Cerebellar cortex (tissue), 1 donor: ENCODE data around the gene EYA4.
"Not testable (repeated sequence)": the region's sequence is repeated elsewhere in the genome, so short reads cannot be mapped to it uniquely, and the experiment has no call there.

Experiments used
- DNase-seq: peaks from one replicate; pipeline ENCODE4 v3.0.0-alpha.2; 2015; ENCODE audit warnings: low spot score

Gene EYA4

GRCh38 chr6:133350928-133351327 lies 109.8 kb downstream of the EYA4 start:
- no peak for DNase-seq

GRCh38 chr6:133352046-133352445 lies 110.9 kb downstream of the EYA4 start:
- no peak for DNase-seq

GRCh38 chr6:133353061-133353460 lies 111.9 kb downstream of the EYA4 start:
- no peak for DNase-seq

GRCh38 chr6:133355922-133356321 lies 114.8 kb downstream of the EYA4 start:
- no peak for DNase-seq

- DNase-seq: no peak
These were observed 117.5 kb downstream of the EYA4 start for GRCh38 chr6:133358574-133359150.

GRCh38 chr6:133359256-133359655 lies 118.1 kb downstream of the EYA4 start:
- DNase-seq: no peak

GRCh38 chr6:133359760-133360159 lies 118.6 kb downstream of the EYA4 start:
- no peak for DNase-seq

- no peak for DNase-seq
These were observed 119.0 kb downstream of the EYA4 start for GRCh38 chr6:133360194-133360593.

- DNase-seq: no peak
These were observed 121.7 kb downstream of the EYA4 start for GRCh38 chr6:133362813-133363212.

GRCh38 chr6:133368664-133369063 lies 127.5 kb downstream of the EYA4 start:
- DNase-seq: no peak

- no peak for DNase-seq
These were observed 128.7 kb downstream of the EYA4 start for GRCh38 chr6:133369773-133370272.

GRCh38 chr6:133376743-133377142 lies 135.6 kb downstream of the EYA4 start:
- no peak for DNase-seq

- DNase-seq: no peak
These were observed 136.1 kb downstream of the EYA4 start for GRCh38 chr6:133377219-133377618.

- no peak for DNase-seq
These were observed 138.9 kb downstream of the EYA4 start for GRCh38 chr6:133380047-133380446.

- DNase-seq: no peak
These were observed 139.6 kb downstream of the EYA4 start for GRCh38 chr6:133380723-133381122.

- no peak for DNase-seq
These were observed 147.6 kb downstream of the EYA4 start for GRCh38 chr6:133388731-133389130.

GRCh38 chr6:133390168-133390567 lies 149.0 kb downstream of the EYA4 start:
- DNase-seq: no peak

- DNase-seq: no peak
These were observed 150.9 kb downstream of the EYA4 start for GRCh38 chr6:133392015-133392414.

- DNase-seq: no peak
These were observed 151.5 kb downstream of the EYA4 start for GRCh38 chr6:133392641-133393040.

GRCh38 chr6:133393891-133394290 lies 152.7 kb downstream of the EYA4 start:
- DNase-seq: no peak

- DNase-seq: no peak
These were observed 153.5 kb downstream of the EYA4 start for GRCh38 chr6:133394630-133395029.

- DNase-seq: no peak
These were observed 155.3 kb downstream of the EYA4 start for GRCh38 chr6:133396233-133396983.

- no peak for DNase-seq
These were observed 155.8 kb downstream of the EYA4 start for GRCh38 chr6:133396984-133397348.

GRCh38 chr6:133397601-133398000 lies 156.4 kb downstream of the EYA4 start:
- not testable (repeated sequence) for DNase-seq
